H1 (cell line): Measurements from ENCODE around the gene DYNLT1. TPM values are rescaled to one million over a fixed set of nuclear protein-coding genes. Genes with fewer than 3 reads are reported as not detected.

Experiments used
- CTCF ChIA-PET: fragments of 300-600 bp; sonication (Branson Sonifier 250); formaldehyde crosslinking; loops from one replicate; lab custom pipeline; 2021; ENCODE audit not compliant: partially characterized antibody; lab: Charles Lee
- POLR2A ChIA-PET: fragments of 300-600 bp; sonication (Branson Sonifier 250); formaldehyde crosslinking; loops from one replicate; lab custom pipeline; 2021; ENCODE audit warnings: inconsistent platforms; ENCODE audit not compliant: partially characterized antibody; lab: Charles Lee
- DNase-seq, 2 experiments: peaks; one replicate each; pipeline versions ENCODE4 v3.0.0 to v3.0.0-alpha.2; 2010 to 2022; ENCODE audit warnings: low spot score in 2 of 2, low read depth in 1 of 2, mixed read lengths in 1 of 2
- FAIRE-seq: peaks from 2 replicates; lab custom pipeline; 2011; peaks lifted over from hg19 to GRCh38; lab: Jason Lieb, UNC
- H2AFZ ChIP-seq: 2 replicates; pipeline ENCODE4 v1.8.1; 2012; ENCODE audit warnings: low read length, inconsistent platforms
- H2AK5ac ChIP-seq: 2 replicates; pipeline ENCODE4 v1.6.1; 2013; ENCODE audit warnings: low read depth, low read length
- H2BK120ac ChIP-seq: replicated peaks from 2 replicates; pipeline ENCODE3; 2013; ENCODE audit warnings: low read depth, low read length, inconsistent platforms
- H2BK12ac ChIP-seq: 2 replicates; pipeline ENCODE4 v1.6.1; 2013; ENCODE audit warnings: low read depth, low read length
- H2BK15ac ChIP-seq: 2 replicates; pipeline ENCODE4 v1.6.1; 2013; ENCODE audit warnings: low read length
- H2BK20ac ChIP-seq: 2 replicates; pipeline ENCODE4 v1.6.1; 2013; ENCODE audit warnings: low read length
- H2BK5ac ChIP-seq: 2 replicates; pipeline ENCODE4 v1.6.1; 2013; ENCODE audit warnings: low read depth, low read length
- H3K14ac ChIP-seq: 2 replicates; pipeline ENCODE4 v1.6.1; 2013; ENCODE audit warnings: inconsistent platforms; ENCODE audit not compliant: insufficient read length
- H3K18ac ChIP-seq: 2 replicates; pipeline ENCODE4 v1.6.1; 2013; ENCODE audit warnings: low read length; ENCODE audit errors: extremely low read depth
- H3K23ac ChIP-seq: 2 replicates; pipeline ENCODE4 v1.6.1; 2013; ENCODE audit warnings: inconsistent platforms; ENCODE audit not compliant: insufficient read length
- H3K23me2 ChIP-seq: 2 replicates; pipeline ENCODE4 v1.6.1; 2013; ENCODE audit warnings: low read depth, low read length
- H3K27ac ChIP-seq: 2 replicates; pipeline ENCODE4 v1.6.1; 2011; ENCODE audit warnings: low read depth, low read length, inconsistent platforms
- H3K27me3 ChIP-seq, 4 experiments: replicated peaks in 1 of 4; 1 replicate in 1 of 4; 2 replicates in 3 of 4; pipeline versions ENCODE4 v1.6.1 to v1.8.1; 2011 to 2013; ENCODE audit warnings: low read length in 3 of 4, mild to moderate bottlenecking in 3 of 4, inconsistent platforms in 2 of 4, mixed read lengths in 2 of 4, moderate library complexity in 1 of 4; ENCODE audit not compliant: control insufficient read depth in 3 of 4, insufficient read depth in 3 of 4; ENCODE audit errors: extremely low read depth in 1 of 4
- H3K36me3 ChIP-seq, 4 experiments: 2 replicates each; pipeline versions ENCODE4 v1.6.1 to v1.8.1; 2011 to 2013; ENCODE audit warnings: mild to moderate bottlenecking in 4 of 4, low read length in 3 of 4, moderate library complexity in 2 of 4, control low read depth in 1 of 4, inconsistent platforms in 1 of 4; ENCODE audit not compliant: insufficient read depth in 4 of 4, control insufficient read depth in 2 of 4
- H3K4ac ChIP-seq: replicated peaks from 2 replicates; pipeline ENCODE3; 2013; ENCODE audit warnings: low read length, low read depth, mixed read lengths, inconsistent platforms; ENCODE audit not compliant: insufficient read length
- H3K4me1 ChIP-seq, 4 experiments: replicated peaks in 1 of 4; 1 replicate in 1 of 4; 2 replicates in 3 of 4; pipeline versions ENCODE4 v1.6.1 to v1.8.1; 2011 to 2013; ENCODE audit warnings: low read length in 3 of 4, inconsistent platforms in 2 of 4, mixed read lengths in 1 of 4; ENCODE audit not compliant: insufficient read depth in 4 of 4, control insufficient read depth in 3 of 4
- H3K4me2 ChIP-seq, 2 experiments: 2 replicates each; pipeline versions ENCODE4 v1.6.1 to v1.8.1; 2011 to 2013; ENCODE audit warnings: low read depth in 2 of 2, low read length in 2 of 2, control low read depth in 1 of 2, inconsistent platforms in 1 of 2, mild to moderate bottlenecking in 1 of 2; ENCODE audit not compliant: insufficient read depth in 1 of 2
- H3K4me3 ChIP-seq, 4 experiments: fragments of 200-600, 300-600 bp in 1 of 4; sonication (generic), shearing (Covaris generic), sonication (Bioruptor Twin) in 1 of 4; 2 replicates each; pipeline versions ENCODE4 v1.5.1 to v1.8.1; 2011 to 2016; ENCODE audit warnings: low read length in 4 of 4, low read depth in 3 of 4, control low read depth in 2 of 4, inconsistent platforms in 2 of 4, mild to moderate bottlenecking in 2 of 4, mixed read lengths in 1 of 4, moderate library complexity in 1 of 4; ENCODE audit not compliant: insufficient read depth in 2 of 4; ENCODE audit errors: extremely low read depth in 1 of 4
- H3K56ac ChIP-seq: replicated peaks from 2 replicates; pipeline ENCODE3; 2013; ENCODE audit warnings: low read depth, mild to moderate bottlenecking, mixed read lengths, low read length, inconsistent platforms; ENCODE audit not compliant: insufficient read length
- H3K79me1 ChIP-seq: 2 replicates; pipeline ENCODE4 v1.6.1; 2013; ENCODE audit warnings: low read depth, low read length, control low read depth
- H3K79me2 ChIP-seq, 2 experiments: 2 replicates each; pipeline versions ENCODE4 v1.6.1 to v1.8.1; 2012 to 2013; ENCODE audit warnings: low read length in 2 of 2, mild to moderate bottlenecking in 2 of 2, inconsistent platforms in 1 of 2; ENCODE audit not compliant: insufficient read depth in 2 of 2, control insufficient read depth in 1 of 2
- H3K9ac ChIP-seq, 4 experiments: replicated peaks in 1 of 4; 1 replicate in 1 of 4; 2 replicates in 3 of 4; pipeline versions ENCODE4 v1.6.1 to v1.8.1; 2011 to 2013; ENCODE audit warnings: low read depth in 3 of 4, low read length in 3 of 4, control low read depth in 2 of 4, mild to moderate bottlenecking in 2 of 4, moderate library complexity in 2 of 4, inconsistent platforms in 1 of 4; ENCODE audit errors: extremely low read depth in 1 of 4
- H3K9me3 ChIP-seq, 2 experiments: 2 replicates each; pipeline versions ENCODE4 v1.6.1 to v1.8.1; 2012 to 2013; ENCODE audit warnings: mild to moderate bottlenecking in 2 of 2, moderate library complexity in 2 of 2, control low read depth in 1 of 2, inconsistent platforms in 1 of 2, low read depth in 1 of 2, low read length in 1 of 2, mixed read lengths in 1 of 2; ENCODE audit not compliant: insufficient read depth in 2 of 2
- H4K20me1 ChIP-seq, 2 experiments: replicated peaks in 1 of 2; 2 replicates each; pipeline versions ENCODE3 to v1.8.1; 2011 to 2013; ENCODE audit warnings: inconsistent platforms in 2 of 2, low read length in 2 of 2, mild to moderate bottlenecking in 1 of 2; ENCODE audit not compliant: insufficient read depth in 2 of 2, control insufficient read depth in 1 of 2
- H4K5ac ChIP-seq: 2 replicates; pipeline ENCODE4 v1.6.1; 2013; ENCODE audit warnings: low read length, low read depth, mixed read lengths, inconsistent platforms; ENCODE audit not compliant: insufficient read length
- H4K8ac ChIP-seq: 2 replicates; pipeline ENCODE4 v1.8.0; 2013; ENCODE audit warnings: mild to moderate bottlenecking, moderate library complexity, low read length, inconsistent platforms; ENCODE audit not compliant: insufficient read depth; ENCODE audit errors: extremely low read depth
- H4K91ac ChIP-seq: replicated peaks from 2 replicates; pipeline ENCODE3; 2013; ENCODE audit warnings: low read length, mixed read lengths, inconsistent platforms; ENCODE audit not compliant: insufficient read length
- CEBPB ChIP-seq: IDR thresholded peaks from 2 replicates; pipeline ENCODE4 v1.6.1; 2012; ENCODE audit warnings: low read depth, low read length
- CHD2 ChIP-seq: IDR thresholded peaks from 2 replicates; pipeline ENCODE4 v1.6.1; 2012; ENCODE audit warnings: low read length, improper control_type of control experiment
- CREB1 ChIP-seq: IDR thresholded peaks from 2 replicates; pipeline ENCODE4 v1.6.1; 2012; ENCODE audit warnings: inconsistent platforms
- CTBP2 ChIP-seq: IDR thresholded peaks from 2 replicates; pipeline ENCODE4 v1.7.0; 2011; ENCODE audit warnings: borderline replicate concordance, mild to moderate bottlenecking, moderate library complexity, mixed read lengths, low read length; ENCODE audit not compliant: insufficient read depth, insufficient read length
- CTCF ChIP-seq, 3 experiments: IDR thresholded peaks; 1 replicate in 2 of 3; 2 replicates in 1 of 3; pipeline versions ENCODE4 v1.5.1 to v1.6.1; 2011; ENCODE audit warnings: low read length in 3 of 3, mild to moderate bottlenecking in 3 of 3, inconsistent platforms in 2 of 3, low read depth in 1 of 3, moderate library complexity in 1 of 3; ENCODE audit not compliant: insufficient read depth in 1 of 3; ENCODE audit errors: control extremely low read depth in 1 of 3
- EP300 ChIP-seq, 2 experiments: IDR thresholded peaks; 1 replicate in 1 of 2; 2 replicates in 1 of 2; pipeline ENCODE4 v1.6.1; 2011 to 2012; ENCODE audit warnings: low read depth in 2 of 2, low read length in 2 of 2, mild to moderate bottlenecking in 2 of 2, borderline replicate concordance in 1 of 2, inconsistent platforms in 1 of 2, moderate library complexity in 1 of 2
- GTF2F1 ChIP-seq: IDR thresholded peaks from 2 replicates; pipeline ENCODE4 v1.6.1; 2012; ENCODE audit warnings: low read depth, low read length, improper control_type of control experiment, borderline replicate concordance
- HDAC2 ChIP-seq, 2 experiments: fragments of 300-600 bp in 1 of 2; sonication (generic) in 1 of 2; IDR thresholded peaks; 2 replicates each; pipeline ENCODE4 v1.6.1; 2011 to 2012; ENCODE audit warnings: low read depth in 2 of 2, low read length in 2 of 2, mild to moderate bottlenecking in 2 of 2, moderate library complexity in 2 of 2, borderline replicate concordance in 1 of 2, inconsistent platforms in 1 of 2
- NRF1 ChIP-seq: IDR thresholded peaks from 2 replicates; pipeline ENCODE4 v1.6.1; 2011; ENCODE audit warnings: mild to moderate bottlenecking, low read depth, low read length, improper control_type of control experiment
- POU5F1 ChIP-seq: IDR thresholded peaks from 2 replicates; pipeline ENCODE4 v1.6.1; 2011; ENCODE audit warnings: low read depth, mild to moderate bottlenecking, low read length, moderate library complexity
- TAF7 ChIP-seq: optimal IDR thresholded peaks from 2 replicates; pipeline ENCODE3; 2011; ENCODE audit warnings: low read depth, mild to moderate bottlenecking, inconsistent platforms, low read length, moderate library complexity, borderline replicate concordance
- TCF12 ChIP-seq: IDR thresholded peaks from 2 replicates; pipeline ENCODE4 v1.6.1; 2011; ENCODE audit warnings: low read depth, mild to moderate bottlenecking, low read length
- WGBS, 2 experiments: shearing (Covaris generic) in 1 of 2; methylation state at CpG; one replicate each; pipeline versions ENCODE4 v1.1.6 to v1.1.7; 2013 to 2015; ENCODE audit warnings: low lambda C conversion rate in 2 of 2, mixed read lengths in 2 of 2, inconsistent platforms in 1 of 2, low coverage in 1 of 2, missing lambda C conversion rate in 1 of 2; ENCODE audit not compliant: insufficient replicate concordance in 2 of 2, insufficient coverage in 1 of 2, insufficient read length in 1 of 2; ENCODE audit errors: extremely low coverage in 1 of 2, missing lambda C conversion rate in 1 of 2; 5-methylcytosine and 5-hydroxymethylcytosine counted together
- polyA plus RNA-seq, 7 experiments: library from polyadenylated mRNA; depleted of rRNA in 3 of 7; stranded (reverse) in 5 of 7; unstranded in 2 of 7; fragments of >200 nt in 5 of 7; fragments of 200-250 nt in 2 of 7; gene quantifications; 1 replicate in 5 of 7; 2 replicates in 1 of 7; 4 replicates in 1 of 7; pipeline versions ENCODE4 v1.2.1 to v1.2.3, GENCODE V29; 2011 to 2013; ENCODE audit warnings: missing spikeins in 2 of 7, mixed read lengths in 2 of 7
- total RNA-seq: library from RNA; stranded (reverse); fragmentation: NEBNext Ultra II Directional; extraction: Animal tissue kit (Norgen Biotek cat#: 25700); gene quantifications from 2 replicates; pipeline ENCODE4 v1.2.1, GENCODE V29; 2021

DYNLT1 gene
- total and polyA plus RNA-seq, 2 of the 8 experiments (the other 6 are each of a cell fraction or from before 2014, with no cell fraction given), result 119 to 245 TPM

DNA sequence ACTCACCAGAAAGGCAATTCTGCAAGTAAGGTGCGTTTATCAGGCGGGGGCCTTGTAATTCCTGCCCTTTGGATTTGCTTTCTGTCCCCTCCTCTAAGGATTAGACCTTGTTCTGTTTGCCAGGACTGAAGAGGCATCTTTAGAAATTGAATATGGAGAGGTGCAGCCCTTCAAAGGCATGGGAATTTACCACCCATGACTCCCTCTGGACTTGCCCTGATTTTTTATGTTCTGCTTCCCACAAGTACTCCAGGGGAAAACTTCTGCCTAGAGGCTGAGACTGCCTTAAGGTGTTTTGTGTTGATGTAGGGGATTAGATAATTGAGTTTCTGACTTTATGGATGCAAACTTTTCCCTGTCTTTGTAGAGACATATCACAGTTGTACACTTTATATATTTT, 35.5 kb upstream of the DYNLT1 start:
- no peak overlapping the region for H2AK5ac ChIP-seq
- H3K23ac ChIP-seq, result no peak overlapping the region
- no peaks in the 10 kb centered on the region for H4K20me1 ChIP-seq
- H4K5ac ChIP-seq, result no peak overlapping the region
- H2BK5ac ChIP-seq, result no peak overlapping the region
- no peak overlapping the region for H3K56ac ChIP-seq
- FAIRE-seq, result no peak
- no peak overlapping the region for H3K4ac ChIP-seq
- no peaks in the 10 kb centered on the region for H3K23me2 ChIP-seq
- no peak overlapping the region for H2BK15ac ChIP-seq
- H3K27me3 ChIP-seq, result no peaks in the 10 kb centered on the region
- 100% methylated on average over 2 of the region's 2 CpGs; no CpG with 5 or more reads in 1 of the 2 experiments for WGBS, 2 experiments
- no peaks in the 10 kb centered on the region for H3K4me1 ChIP-seq
- no peaks in the 10 kb centered on the region for H3K36me3 ChIP-seq
- no peak overlapping the region for H3K27ac ChIP-seq
- no peak for DNase-seq
- H3K9me3 ChIP-seq, result no peaks in the 10 kb centered on the region
- H2BK20ac ChIP-seq, result no peak overlapping the region
- no peak overlapping the region for H3K4me3 ChIP-seq
- no peak overlapping the region for H4K91ac ChIP-seq
- H3K79me2 ChIP-seq, result no peaks in the 10 kb centered on the region
- no peak overlapping the region for H3K9ac ChIP-seq
- no peak overlapping the region for H2AFZ ChIP-seq
- H2BK120ac ChIP-seq, result no peak overlapping the region
- H3K14ac ChIP-seq, result no peak overlapping the region
- no peak overlapping the region for H2BK12ac ChIP-seq
- CTCF ChIA-PET, result interaction anchor here (0.6 to 1.7 kb wide), 3 partner anchors 11 to 24 kb away, joined by 3 to 7 read pairs (median 6); no protein-coding TSS in a partner anchor
- no peak overlapping the region for H4K8ac ChIP-seq
- no peak overlapping the region for H3K4me2 ChIP-seq
- H3K18ac ChIP-seq, result no peak overlapping the region
- POLR2A ChIA-PET, result no interaction called here
- H3K79me1 ChIP-seq, result no peaks in the 10 kb centered on the region
- no peak for TF ChIP-seq POU5F1
- TF ChIP-seq GTF2F1, result no peak
- TF ChIP-seq CHD2, result no peak
- no peak for TF ChIP-seq HDAC2 (IDR thresholded peaks at IDR 0.05; ENCODE audit: borderline replicate concordance in 1 of 2, low read depth in 2 of 2, low read length in 2 of 2)
- TF ChIP-seq CREB1, result no peak
- no peak for TF ChIP-seq CEBPB
- no peak for TF ChIP-seq CTBP2
- TF ChIP-seq CTCF (IDR thresholded peaks at IDR 0.05; ENCODE audit: control extremely low read depth in 1 of 3, insufficient read depth in 1 of 3, low read depth in 1 of 3, low read length in 3 of 3), result no peak
- TF ChIP-seq TCF12, result no peak
- no peak for TF ChIP-seq NRF1
- no peak for TF ChIP-seq EP300 (IDR thresholded peaks at IDR 0.05; ENCODE audit: borderline replicate concordance in 1 of 2, low read depth in 2 of 2, low read length in 2 of 2)
- no peak for TF ChIP-seq TAF7
